GM12875 (cell line): Measurements from ENCODE around the gene PSG6.
A peak's percentile ranks its signal among the peaks of the same experiment; 100 is the strongest.
"Not testable (repeated sequence)": the region's sequence is repeated elsewhere in the genome, so short reads cannot be mapped to it uniquely, and the experiment has no call there.

Source experiments
- H3K4me3 ChIP-seq: one replicate; pipeline ENCODE4 v1.5.1; 2011; ENCODE audit warnings: low read depth, low read length, control low read depth
- TF ChIP-seq, protein P1 (sequence below): IDR thresholded peaks from 2 replicates; pipeline ENCODE4 v1.5.1; 2011; ENCODE audit warnings: low read depth, mild to moderate bottlenecking, control low read depth, inconsistent platforms, low read length, moderate library complexity, borderline replicate concordance; ENCODE audit not compliant: insufficient read depth

The PSG6 gene

DNA sequence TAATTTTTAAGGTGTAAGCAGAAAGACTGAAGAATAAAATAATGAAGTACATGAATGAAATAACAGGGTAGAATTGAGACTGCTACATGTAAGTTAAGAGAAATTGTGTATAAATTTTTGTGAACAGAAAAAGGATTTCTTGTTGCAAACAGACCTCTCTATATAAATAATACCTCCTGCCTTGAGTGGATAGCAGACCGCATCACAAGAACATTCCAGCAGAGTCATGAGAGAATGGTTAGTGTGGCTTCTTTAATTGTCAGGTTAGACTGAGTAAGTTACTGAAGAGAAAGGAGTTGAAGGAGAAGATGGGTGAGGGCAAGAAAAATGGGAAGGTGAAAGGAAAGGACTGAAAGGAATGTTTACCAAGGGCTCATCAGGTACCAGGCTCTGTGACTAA is 18.6 kb downstream of the PSG6 start:
- H3K4me3 ChIP-seq: not testable (repeated sequence)

DNA sequence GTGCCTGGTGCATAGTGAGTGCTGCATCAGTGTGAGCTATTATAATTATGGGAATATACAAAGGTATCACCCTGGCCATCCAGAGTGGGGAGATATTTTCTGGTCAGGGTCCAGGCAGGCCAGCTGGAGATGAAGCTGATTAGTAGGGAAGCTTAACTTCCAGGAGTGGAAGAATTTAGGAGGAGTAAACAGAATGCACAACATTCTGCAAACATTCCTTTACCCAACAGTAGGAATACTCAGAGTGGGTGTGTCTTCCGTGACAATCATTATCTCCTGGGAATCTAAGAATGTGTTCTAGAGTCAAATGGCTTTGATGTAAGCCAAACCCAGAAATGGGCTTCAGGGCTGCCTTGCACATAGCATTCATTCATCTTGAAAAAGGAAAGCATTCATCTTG is 19.0 kb downstream of the PSG6 start:
- H3K4me3 ChIP-seq: not testable (repeated sequence)

DNA sequence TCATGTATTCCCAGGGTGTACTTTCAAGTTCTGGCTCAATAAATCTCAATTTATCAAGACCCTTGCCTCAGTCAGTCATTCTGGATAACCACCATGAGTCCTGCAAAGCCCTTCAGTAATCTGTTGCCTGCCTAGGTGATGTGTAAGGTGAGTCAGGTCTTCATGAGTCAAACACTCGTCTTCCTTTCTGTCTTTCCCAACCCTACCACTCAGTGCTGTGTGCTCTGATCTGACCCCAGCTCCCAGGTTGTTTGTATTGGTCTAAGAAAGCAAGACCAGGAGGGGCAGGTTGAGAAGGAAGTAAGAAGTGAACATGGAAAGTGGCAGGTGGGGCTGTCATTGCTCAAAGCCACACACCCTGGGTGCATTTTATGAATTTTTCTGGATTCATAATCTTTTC is 20.0 kb downstream of the PSG6 start:
- H3K4me3 ChIP-seq: not testable (repeated sequence)

DNA sequence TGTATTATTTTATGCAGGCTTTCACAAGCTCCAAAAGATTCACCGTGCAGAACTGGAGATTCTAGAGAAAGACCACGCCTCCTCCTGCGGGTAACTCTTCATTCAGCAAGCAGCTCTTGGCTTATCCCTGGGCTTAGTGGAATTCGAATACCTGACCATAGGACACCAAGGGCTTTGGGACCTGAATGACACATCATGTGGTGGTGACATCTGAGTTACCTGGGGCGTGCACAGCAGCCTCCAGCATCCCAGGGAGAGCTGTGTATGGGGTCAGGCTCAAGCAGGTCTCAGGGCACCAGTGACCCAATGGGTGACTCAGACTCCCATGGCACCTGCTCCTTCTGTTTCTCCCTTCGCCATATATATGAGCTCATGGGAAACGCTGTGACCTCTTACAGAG is 27.2 kb downstream of the PSG6 start:
- H3K4me3 ChIP-seq: not testable (repeated sequence)

DNA sequence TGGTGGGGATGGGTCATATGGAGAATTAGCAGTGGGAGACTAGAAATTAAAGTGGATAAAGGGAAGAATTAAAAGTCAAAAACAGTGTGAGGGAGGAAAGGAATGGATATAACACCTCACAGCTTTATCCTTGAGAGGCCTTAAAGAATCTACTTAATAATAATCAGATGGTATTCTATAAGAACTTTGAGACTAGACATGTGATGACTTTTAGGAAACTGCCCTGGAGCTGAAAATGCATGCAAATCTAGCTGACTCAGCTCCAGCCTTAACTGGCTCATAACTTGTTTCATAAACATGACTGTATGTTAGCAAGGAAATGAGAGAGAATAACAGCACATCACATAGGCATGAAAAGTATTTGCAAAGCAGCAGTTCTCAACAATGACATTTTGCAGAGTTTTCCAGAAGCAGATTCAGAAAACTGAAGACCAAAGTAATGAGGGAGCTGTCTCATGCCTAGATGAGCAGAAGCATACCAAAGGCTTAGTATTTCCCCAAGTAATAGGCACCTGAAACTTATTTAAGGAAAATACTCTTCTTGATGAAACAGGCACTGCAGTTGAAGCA is 29.7 kb downstream of the PSG6 start:
- H3K4me3 ChIP-seq: not testable (repeated sequence)

DNA sequence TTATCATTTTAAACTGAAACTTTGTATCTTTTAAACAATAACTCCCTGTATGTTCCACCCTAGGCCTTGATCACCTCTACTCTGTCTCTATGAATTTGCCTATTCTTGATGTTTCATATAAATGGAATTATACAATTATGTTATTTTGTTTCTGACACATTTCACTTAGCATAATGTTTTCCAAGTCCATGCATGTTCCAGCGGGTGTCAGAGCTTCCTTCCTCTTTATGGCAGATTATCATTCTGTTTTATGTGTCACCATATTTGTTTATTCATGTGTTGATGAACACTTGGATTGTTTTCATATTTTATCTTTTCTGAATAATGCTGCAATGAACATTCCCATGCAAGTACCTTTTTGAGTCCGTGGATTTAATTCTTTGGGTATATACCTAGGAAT is 35.0 kb downstream of the PSG6 start:
- not testable (repeated sequence) for H3K4me3 ChIP-seq

DNA sequence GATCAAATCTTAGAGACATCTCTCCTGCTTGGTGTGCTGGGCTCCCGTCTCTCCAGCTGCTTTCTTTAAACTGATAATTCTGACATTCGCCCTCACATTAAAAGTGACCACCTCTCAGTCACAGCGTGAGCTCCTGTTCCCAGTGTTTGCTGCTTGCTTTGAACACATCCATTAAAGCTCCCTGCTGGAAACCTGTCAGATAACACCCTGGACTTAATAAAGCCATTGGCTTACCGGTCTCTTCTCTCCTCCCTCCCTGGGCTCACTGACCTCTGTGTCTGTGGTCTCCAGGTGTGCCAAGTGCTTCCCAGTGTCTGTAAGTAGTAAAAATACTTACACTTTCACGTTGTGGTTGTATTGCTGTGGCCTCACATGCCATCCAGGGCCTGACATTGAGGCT is 35.7 kb downstream of the PSG6 start:
- not testable (repeated sequence) for H3K4me3 ChIP-seq

DNA sequence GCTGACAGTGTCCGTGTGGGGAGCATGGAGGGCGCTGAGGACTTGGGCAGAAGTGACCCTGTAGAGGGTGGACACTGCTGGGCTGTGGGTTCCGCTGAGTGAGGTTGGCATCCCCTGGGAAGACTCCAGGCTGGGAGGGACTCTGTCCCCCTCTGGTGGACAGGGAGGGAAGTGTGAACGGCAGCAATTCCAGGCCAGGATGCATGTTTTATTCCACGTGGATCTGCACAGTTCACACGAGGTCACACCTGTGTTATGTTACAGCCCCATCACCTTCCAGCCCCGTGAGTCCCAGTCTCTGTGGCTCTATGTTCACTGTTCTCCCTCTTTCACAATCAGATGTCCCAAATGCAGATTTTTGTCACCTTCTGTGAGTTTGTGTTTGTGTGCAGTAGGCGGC is 36.4 kb downstream of the PSG6 start:
- H3K4me3 ChIP-seq: not testable (repeated sequence)
- TF ChIP-seq, protein P1, sequence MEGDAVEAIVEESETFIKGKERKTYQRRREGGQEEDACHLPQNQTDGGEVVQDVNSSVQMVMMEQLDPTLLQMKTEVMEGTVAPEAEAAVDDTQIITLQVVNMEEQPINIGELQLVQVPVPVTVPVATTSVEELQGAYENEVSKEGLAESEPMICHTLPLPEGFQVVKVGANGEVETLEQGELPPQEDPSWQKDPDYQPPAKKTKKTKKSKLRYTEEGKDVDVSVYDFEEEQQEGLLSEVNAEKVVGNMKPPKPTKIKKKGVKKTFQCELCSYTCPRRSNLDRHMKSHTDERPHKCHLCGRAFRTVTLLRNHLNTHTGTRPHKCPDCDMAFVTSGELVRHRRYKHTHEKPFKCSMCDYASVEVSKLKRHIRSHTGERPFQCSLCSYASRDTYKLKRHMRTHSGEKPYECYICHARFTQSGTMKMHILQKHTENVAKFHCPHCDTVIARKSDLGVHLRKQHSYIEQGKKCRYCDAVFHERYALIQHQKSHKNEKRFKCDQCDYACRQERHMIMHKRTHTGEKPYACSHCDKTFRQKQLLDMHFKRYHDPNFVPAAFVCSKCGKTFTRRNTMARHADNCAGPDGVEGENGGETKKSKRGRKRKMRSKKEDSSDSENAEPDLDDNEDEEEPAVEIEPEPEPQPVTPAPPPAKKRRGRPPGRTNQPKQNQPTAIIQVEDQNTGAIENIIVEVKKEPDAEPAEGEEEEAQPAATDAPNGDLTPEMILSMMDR: peak; percentile 55

DNA sequence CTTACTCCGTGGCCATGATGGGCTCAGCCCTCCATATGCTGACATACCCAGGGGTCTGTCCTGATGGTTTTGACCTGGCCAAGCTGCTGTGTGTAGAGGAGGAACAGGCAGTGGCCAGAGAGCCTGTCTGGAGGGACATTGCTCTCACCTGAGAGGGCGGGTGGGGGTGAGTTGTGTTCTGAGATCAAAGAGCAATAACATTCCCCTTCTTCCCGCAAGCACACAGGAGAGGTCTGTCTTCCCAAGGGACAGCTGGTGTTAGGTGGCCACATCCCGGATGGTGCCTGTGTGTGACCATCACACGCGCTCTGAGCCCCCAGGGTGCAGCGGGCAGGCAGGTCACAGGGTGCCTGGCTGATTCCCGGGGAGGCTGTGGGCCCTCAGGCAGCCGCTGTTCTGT is 37.1 kb downstream of the PSG6 start:
- H3K4me3 ChIP-seq: not testable (repeated sequence)

DNA sequence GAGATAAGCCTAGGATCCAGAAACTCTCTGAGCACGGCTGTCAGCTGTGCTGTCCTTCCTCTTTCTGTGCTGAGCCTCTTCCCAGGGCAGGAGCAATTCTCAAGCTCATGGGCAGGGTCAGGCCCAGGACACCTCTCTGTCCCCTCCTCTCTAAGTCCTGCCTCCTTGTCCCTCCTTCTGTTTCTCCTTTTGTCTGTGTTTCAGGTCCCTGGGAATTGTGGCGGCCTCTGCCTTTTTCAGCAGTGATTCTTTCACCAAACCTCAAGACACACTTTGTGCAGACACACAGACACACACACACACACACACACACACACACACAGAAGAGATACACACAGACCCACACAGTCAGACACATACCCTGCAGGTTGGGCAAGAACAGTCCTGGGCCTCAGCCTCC is 38.1 kb downstream of the PSG6 start, which contains the start of gene PSG1:
PSG1 (minus strand) TSS at position 101 of the 400 bp plus-strand sequence. CDS start 132 bp downstream, outside the sequence.
- no peak within 1 kb of the TSS for H3K4me3 ChIP-seq
- TF ChIP-seq, protein P1: no peak

DNA sequence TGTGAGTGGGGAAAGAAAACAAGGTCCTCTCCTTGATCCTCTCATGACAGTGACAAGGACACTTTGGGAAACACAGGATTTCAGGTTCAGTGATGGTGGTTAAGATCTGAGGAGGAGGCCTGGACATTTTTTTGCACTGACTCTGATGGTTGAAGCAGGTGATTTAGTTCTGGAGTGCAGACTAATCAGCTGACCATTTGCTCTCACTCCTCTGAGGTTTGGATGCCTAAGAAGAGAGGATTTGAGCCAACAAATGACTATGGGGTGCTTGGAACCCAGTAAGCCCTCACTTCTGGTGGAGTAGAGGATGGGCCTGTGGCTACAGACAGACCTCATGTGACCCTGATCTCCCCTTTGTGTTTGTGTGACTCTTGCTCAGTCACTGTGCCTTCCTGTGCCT is 41.1 kb downstream of the PSG6 start:
- not testable (repeated sequence) for H3K4me3 ChIP-seq

DNA sequence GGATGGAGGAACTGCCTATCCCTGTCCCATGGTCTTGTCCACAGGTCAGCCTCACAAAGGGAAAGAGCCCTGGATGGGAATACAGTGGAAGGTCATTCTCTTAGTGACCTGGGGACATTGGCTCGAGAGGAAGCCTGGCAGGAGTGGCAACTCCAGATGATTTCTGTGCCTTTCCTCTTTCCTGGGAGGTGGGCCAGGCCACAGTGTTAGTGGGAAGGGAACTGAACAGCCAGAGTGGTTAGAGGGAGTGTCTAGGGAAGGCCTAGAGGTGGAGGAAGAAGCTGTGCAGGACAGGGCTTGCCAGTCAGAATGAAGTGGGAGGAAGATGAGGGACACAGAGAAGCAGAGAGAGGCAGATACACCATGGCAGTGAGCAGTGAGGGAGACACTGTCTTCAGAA is 41.8 kb downstream of the PSG6 start:
- not testable (repeated sequence) for H3K4me3 ChIP-seq

DNA sequence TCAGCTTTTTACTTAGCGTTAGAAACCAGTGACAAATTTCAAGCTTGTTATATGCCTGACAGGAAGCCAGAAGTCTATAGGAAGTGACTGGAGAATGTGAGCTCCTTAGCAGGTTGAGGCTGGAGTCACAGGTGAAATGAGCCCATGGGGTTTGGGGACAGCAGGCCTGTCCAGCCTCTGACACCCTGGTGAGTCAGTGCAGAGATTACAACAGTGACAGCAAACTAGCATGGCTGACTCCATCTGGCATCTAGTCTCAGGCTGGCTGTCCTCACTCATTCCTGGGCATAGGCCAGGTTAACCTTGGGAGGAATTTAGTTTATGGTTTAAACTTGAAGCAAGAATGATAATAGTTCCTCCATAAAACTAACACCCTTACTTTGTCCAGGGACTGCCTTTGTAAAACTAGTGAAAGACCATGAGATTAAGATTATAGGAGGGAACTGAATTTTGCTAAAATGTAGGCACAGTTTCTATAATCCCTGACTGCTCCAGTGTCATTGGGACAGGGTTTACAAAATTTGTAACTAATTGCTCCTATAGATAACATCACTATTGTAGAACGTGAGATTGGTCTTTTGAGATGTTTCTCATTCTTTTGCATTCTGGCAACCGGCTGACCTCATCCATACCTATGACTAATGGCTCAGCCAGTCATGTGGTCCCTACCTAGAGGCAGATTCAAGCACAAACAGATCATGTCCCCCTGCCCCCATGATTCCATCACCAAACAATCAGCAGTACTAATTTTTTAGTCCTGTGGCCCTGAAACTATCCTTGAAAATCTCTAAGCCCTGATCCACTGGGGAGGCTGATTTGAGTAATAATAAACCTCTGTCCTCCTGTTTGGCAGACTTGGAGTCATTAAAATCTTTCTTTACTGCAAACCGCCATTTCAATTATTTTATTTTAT is 42.5 kb downstream of the PSG6 start:
- H3K4me3 ChIP-seq: not testable (repeated sequence)

DNA sequence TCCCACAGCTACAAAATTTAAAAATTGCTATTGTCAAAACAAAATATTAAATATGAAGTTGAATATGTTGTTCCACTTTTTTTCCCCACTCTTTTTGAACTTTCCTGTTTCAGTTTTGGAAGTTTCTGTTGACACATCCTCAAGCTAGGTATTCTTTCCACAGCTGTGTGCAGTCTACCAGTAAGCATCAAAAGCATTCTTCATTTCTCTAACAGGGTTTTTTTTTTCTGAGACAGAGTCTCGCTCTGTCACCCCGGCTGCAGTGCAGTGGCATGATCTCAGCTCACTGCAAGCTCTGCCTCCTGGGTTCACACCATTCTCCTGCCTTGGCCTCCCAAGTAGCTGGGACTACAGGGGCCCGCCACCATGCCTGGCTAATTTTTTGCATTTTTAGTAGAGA is 43.6 kb downstream of the PSG6 start:
- not testable (repeated sequence) for H3K4me3 ChIP-seq
